Measurements from ENCODE around the gene TPP1. TPM values are rescaled to one million over a fixed set of nuclear protein-coding genes. Genes with fewer than 3 reads are reported as not detected.

Gene TPP1
- total and polyA plus RNA-seq, 10 of the 15 experiments (the other 5 are each of a cell fraction or from before 2014, with no cell fraction given): 7.5 to 64.6 (median 38.3) TPM

- Histone ChIP-seq H3K9me3 (replicated peaks; ENCODE audit: control insufficient read depth, insufficient read depth, low read length) (no peaks in the 10 kb centered on the region), H3K4me3 (no peak overlapping the region), H3K79me2 (ENCODE audit: control insufficient read depth, insufficient read depth, low read length) (no peaks in the 10 kb centered on the region), H3K4me2 (ENCODE audit: control insufficient read depth, insufficient read depth) (no peak overlapping the region), H2AFZ (ENCODE audit: control insufficient read depth, low read depth, low read length) (no peak overlapping the region), H3K9ac (ENCODE audit: control insufficient read depth, insufficient read depth, low read length) (no peak overlapping the region), H3K27ac (ENCODE audit: control insufficient read depth, insufficient read depth) (no peak overlapping the region), H3K36me3 (ENCODE audit: control insufficient read depth in 2 of 2, insufficient read depth in 2 of 2, low read length in 1 of 2) (no peaks in the 10 kb centered on the region), H3K4me1 (ENCODE audit: control insufficient read depth, insufficient read depth, low read length) (peaks cover 21% of the 10 kb centered on the region), H4K20me1 (ENCODE audit: control insufficient read depth, insufficient read depth) (no peaks in the 10 kb centered on the region), H3K27me3 (replicated peaks in 1 of 2; ENCODE audit: control insufficient read depth in 2 of 2, insufficient read depth in 2 of 2, low read length in 1 of 2) (peaks cover 0 to 1% of the 10 kb centered on the region in 2 experiments; a peak in 3 of 4 replicates)
- ChIA-PET RAD21 (ENCODE audit: unreplicated experiment) (interaction anchor here (0.7 to 1.0 kb wide), 3 partner anchors 33 to 117 kb away, joined by 3 read pairs; partner anchors contain the start of gene MRPL17), CTCF (interaction anchor here (1.1 to 4.7 kb wide), 4 partner anchors 9 to 32 kb away, joined by 3 to 22 read pairs (median 5); partner anchors contain the start of gene TPP1), POLR2A (interaction anchor here (1.6 kb wide), 1 partner anchor 11 kb away, joined by 4 read pairs; no protein-coding TSS in a partner anchor), SMC1A (ENCODE audit: uncharacterized antibody, unreplicated experiment) (interaction anchor here (0.8 to 3.4 kb wide), 4 partner anchors 18 to 32 kb away, joined by 3 to 14 read pairs (median 4); partner anchors contain the start of gene TPP1)
- FAIRE-seq (no peak), DNase-seq (ENCODE audit: low read depth, low spot score) (no peak), ATAC-seq (no peak)
- in situ Hi-C loops (cut with MboI) (no loop called here), intact Hi-C loops (cut with micrococcal nuclease; ENCODE audit: unreplicated experiment) (no loop called here)
- TF ChIP-seq HCFC1 (IDR thresholded peaks at IDR 0.05; ENCODE audit: low read length) (no peak), POLR2A (IDR thresholded peaks at IDR 0.05; ENCODE audit: low read depth, low read length) (no peak), CUX1 (IDR thresholded peaks at IDR 0.05; ENCODE audit: insufficient replicate concordance, low read depth, low read length) (no peak)
- BruUV-seq (replicated peaks): no TSS peak
Observed at GRCh38 chr11:6650104-6650503, 30.9 kb upstream of the TPP1 start.

Data from GM12878 (cell line).